Chondrocyte (in vitro differentiated cells): ENCODE measurements around the gene CDC42EP4. TPM values are rescaled to one million over a fixed set of nuclear protein-coding genes. Genes with fewer than 3 reads are reported as not detected.

Experiments used
- DNase-seq: peaks from one replicate; pipeline ENCODE4 v3.0.0; 2021; ENCODE audit warnings: mixed read lengths, low spot score
- H3K27ac Mint-ChIP-seq: one replicate; pipeline ENCODE4 v1.8.0; 2021; ENCODE audit warnings: mild to moderate bottlenecking, moderate library complexity, mixed read lengths; ENCODE audit not compliant: unreplicated experiment
- H3K27me3 Mint-ChIP-seq: 2 replicates; pipeline ENCODE4 v1.8.0; 2021; ENCODE audit warnings: low read depth, mixed read lengths
- H3K36me3 Mint-ChIP-seq: 2 replicates; pipeline ENCODE4 v1.8.0; 2021; ENCODE audit warnings: low read depth, mixed read lengths
- H3K4me1 Mint-ChIP-seq: 2 replicates; pipeline ENCODE4 v1.8.0; 2021; ENCODE audit warnings: low read depth, mild to moderate bottlenecking, mixed read lengths
- H3K4me3 Mint-ChIP-seq: one replicate; pipeline ENCODE4 v1.8.0; 2021; ENCODE audit warnings: mild to moderate bottlenecking, moderate library complexity, mixed read lengths; ENCODE audit not compliant: unreplicated experiment
- H3K9me3 Mint-ChIP-seq: 2 replicates; pipeline ENCODE4 v1.8.0; 2021; ENCODE audit warnings: low read depth, mixed read lengths
- CTCF ChIP-seq: fragments of 200-600 bp; sonication (generic); IDR thresholded peaks from 2 replicates; pipeline ENCODE4 v1.5.0; 2021; ENCODE audit warnings: antibody characterized with exemption, mild to moderate bottlenecking, moderate library complexity
- total RNA-seq: library from RNA; stranded (reverse); gene quantifications from 3 replicates; pipeline ENCODE4 v1.2.1, GENCODE V29; 2021

Gene CDC42EP4
- total RNA-seq, 1 donor from 2014 or later = 10.5 TPM

GRCh38 chr17:73274490-73274889, 37.3 kb downstream of the CDC42EP4 start:
- no peaks in the 10 kb centered on the region for H3K27me3 Mint-ChIP-seq

GRCh38 chr17:73272906-73273218, 38.9 kb downstream of the CDC42EP4 start:
- no peaks in the 10 kb centered on the region for H3K9me3 Mint-ChIP-seq
- TF ChIP-seq CTCF = no peak
- no peak for DNase-seq
- H3K27ac Mint-ChIP-seq = no peak overlapping the region
- H3K27me3 Mint-ChIP-seq = no peaks in the 10 kb centered on the region
- no peak overlapping the region for H3K4me3 Mint-ChIP-seq
- no peaks in the 10 kb centered on the region for H3K36me3 Mint-ChIP-seq
- no peaks in the 10 kb centered on the region for H3K4me1 Mint-ChIP-seq

More at GRCh38 chr17:73274490-73274889, 37.3 kb downstream of the CDC42EP4 start:
- Mint-ChIP-seq H3K36me3 (no peaks in the 10 kb centered on the region), H3K27ac (no peak overlapping the region), H3K9me3 (no peaks in the 10 kb centered on the region), H3K4me1 (peaks cover 12% of the 10 kb centered on the region), H3K4me3 (no peak overlapping the region)
- no peak for DNase-seq
- TF ChIP-seq CTCF = no peak

- Mint-ChIP-seq H3K36me3 (no peaks in the 10 kb centered on the region), H3K4me1 (no peaks in the 10 kb centered on the region), H3K9me3 (no peaks in the 10 kb centered on the region), H3K27me3 (no peaks in the 10 kb centered on the region), H3K4me3 (no peak overlapping the region), H3K27ac (no peak overlapping the region)
- DNase-seq = no peak
- TF ChIP-seq CTCF = no peak
Measured at GRCh38 chr17:73271072-73271471, 40.7 kb downstream of the CDC42EP4 start.

GRCh38 chr17:73269791-73270190, 42.0 kb downstream of the CDC42EP4 start:
- TF ChIP-seq CTCF = no peak
- Mint-ChIP-seq H3K9me3 (no peaks in the 10 kb centered on the region), H3K36me3 (no peaks in the 10 kb centered on the region), H3K4me3 (no peak overlapping the region), H3K4me1 (no peaks in the 10 kb centered on the region), H3K27ac (no peak overlapping the region), H3K27me3 (no peaks in the 10 kb centered on the region)
- DNase-seq = no peak

- H3K27ac Mint-ChIP-seq = no peak overlapping the region
- H3K4me1 Mint-ChIP-seq = no peaks in the 10 kb centered on the region
- H3K9me3 Mint-ChIP-seq = no peaks in the 10 kb centered on the region
- DNase-seq = no peak
- no peak for TF ChIP-seq CTCF
- no peaks in the 10 kb centered on the region for H3K36me3 Mint-ChIP-seq
- no peaks in the 10 kb centered on the region for H3K27me3 Mint-ChIP-seq
- no peak overlapping the region for H3K4me3 Mint-ChIP-seq
Measured at GRCh38 chr17:73269329-73269615, 42.5 kb downstream of the CDC42EP4 start.
